GM18858 (cell line): ENCODE measurements around the gene TANGO6.

Source experiments
- ATAC-seq: cut with Tn5 transposase; IDR thresholded peaks from one replicate; pipeline ENCODE4 v1.9.1; 2021; ENCODE audit not compliant: unreplicated experiment

TANGO6 gene

GRCh38 chr16:69133373-69133954 lies 290.1 kb downstream of the TANGO6 start:
- ATAC-seq, result no peak
